ENCODE data around the gene STBD1.

- TF ChIP-seq SUZ12 (IDR thresholded peaks at IDR 0.05; ENCODE audit: extremely low read depth, insufficient read depth, insufficient read length) (no peak), YY1 (IDR thresholded peaks at IDR 0.05; ENCODE audit: insufficient read depth, insufficient read length) (no peak), ZNF274 (IDR thresholded peaks at IDR 0.05; ENCODE audit: low read depth, low read length) (no peak)
These were observed 23.4 kb upstream of the STBD1 start for GRCh38 chr4:76282941-76283689.
